B cell (primary cell): ENCODE results near the gene TCF12.

Source experiments
- EZH2 ChIP-seq: IDR thresholded peaks from 2 replicates; pipeline ENCODE4 v1.6.1; 2012; ENCODE audit warnings: borderline replicate concordance, low read depth, mild to moderate bottlenecking, moderate library complexity, low read length; ENCODE audit not compliant: insufficient read depth, poor library complexity, severe bottlenecking
- TF ChIP-seq, protein P1 (sequence below): fragments of 200-600 bp; IDR thresholded peaks from one replicate; pipeline ENCODE4 v1.8.0; 2022; ENCODE audit warnings: antibody characterized with exemption, mild to moderate bottlenecking

DNA sequence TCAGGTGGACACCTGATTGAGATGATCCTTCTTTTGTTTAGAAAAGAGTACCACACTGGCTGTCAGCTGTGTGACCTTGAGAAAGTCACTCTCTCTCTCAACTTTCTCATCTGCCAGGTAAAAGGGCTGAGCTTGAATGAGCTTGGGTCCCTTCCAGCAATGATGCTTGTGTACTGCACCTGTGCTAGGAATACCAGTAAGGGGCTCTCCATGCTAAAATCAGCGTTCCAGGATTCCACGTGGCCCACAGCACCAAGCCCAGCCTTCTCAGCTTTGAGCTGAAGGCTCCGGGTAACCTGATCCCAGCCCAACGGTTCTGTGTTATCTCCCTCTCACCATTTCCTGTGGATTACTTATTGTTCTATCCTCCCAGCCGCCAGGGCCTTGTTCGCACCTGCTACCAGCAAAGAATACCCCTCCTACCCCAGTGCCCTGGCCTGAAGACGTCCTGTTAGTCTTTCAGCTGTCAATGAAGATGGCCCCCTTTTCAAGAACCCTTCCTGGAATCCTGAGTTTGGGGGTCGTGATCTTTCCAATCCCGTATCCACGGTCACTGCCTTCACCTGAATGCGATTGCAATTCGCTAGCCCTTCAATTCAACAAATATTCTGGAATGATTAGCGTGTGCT lies 403.6 kb downstream of the TCF12 start:
- TF ChIP-seq, protein P1, sequence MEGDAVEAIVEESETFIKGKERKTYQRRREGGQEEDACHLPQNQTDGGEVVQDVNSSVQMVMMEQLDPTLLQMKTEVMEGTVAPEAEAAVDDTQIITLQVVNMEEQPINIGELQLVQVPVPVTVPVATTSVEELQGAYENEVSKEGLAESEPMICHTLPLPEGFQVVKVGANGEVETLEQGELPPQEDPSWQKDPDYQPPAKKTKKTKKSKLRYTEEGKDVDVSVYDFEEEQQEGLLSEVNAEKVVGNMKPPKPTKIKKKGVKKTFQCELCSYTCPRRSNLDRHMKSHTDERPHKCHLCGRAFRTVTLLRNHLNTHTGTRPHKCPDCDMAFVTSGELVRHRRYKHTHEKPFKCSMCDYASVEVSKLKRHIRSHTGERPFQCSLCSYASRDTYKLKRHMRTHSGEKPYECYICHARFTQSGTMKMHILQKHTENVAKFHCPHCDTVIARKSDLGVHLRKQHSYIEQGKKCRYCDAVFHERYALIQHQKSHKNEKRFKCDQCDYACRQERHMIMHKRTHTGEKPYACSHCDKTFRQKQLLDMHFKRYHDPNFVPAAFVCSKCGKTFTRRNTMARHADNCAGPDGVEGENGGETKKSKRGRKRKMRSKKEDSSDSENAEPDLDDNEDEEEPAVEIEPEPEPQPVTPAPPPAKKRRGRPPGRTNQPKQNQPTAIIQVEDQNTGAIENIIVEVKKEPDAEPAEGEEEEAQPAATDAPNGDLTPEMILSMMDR = no peak
- no peak for TF ChIP-seq EZH2
